SU-DHL-6 (cell line): ENCODE results near the gene CR1L.

Source experiments
- H2AFZ ChIP-seq: fragments of 200-600 bp; sonication (generic); 2 replicates; pipeline ENCODE4 v1.6.1; 2014; ENCODE audit warnings: low read depth, mild to moderate bottlenecking, moderate library complexity, mixed read lengths, antibody characterized with exemption, low read length; ENCODE audit not compliant: severe bottlenecking
- H3F3A ChIP-seq: fragments of 200-600 bp; shearing (Covaris generic); 2 replicates; pipeline ENCODE4 v1.6.0; 2016; ENCODE audit warnings: antibody characterized with exemption, mild to moderate bottlenecking; ENCODE audit not compliant: insufficient read depth
- H3K27ac ChIP-seq: fragments of 200-600 bp; sonication (generic); 2 replicates; pipeline ENCODE4 v1.5.1; 2016; ENCODE audit warnings: low read depth, mild to moderate bottlenecking, low read length, moderate library complexity, mixed read lengths
- H3K27me3 ChIP-seq: fragments of 200-600 bp; sonication (generic), shearing (Covaris generic); 2 replicates; pipeline ENCODE4 v1.6.0; 2014; ENCODE audit warnings: mild to moderate bottlenecking, low read length
- H3K36me3 ChIP-seq: fragments of 200-600 bp; sonication (generic); 2 replicates; pipeline ENCODE4 v1.6.1; 2014; ENCODE audit warnings: mild to moderate bottlenecking, low read length, mixed read lengths
- H3K4me2 ChIP-seq: fragments of 300-600, 200-600 bp; shearing (Covaris generic), sonication (generic); 2 replicates; pipeline ENCODE4 v1.6.0; 2014; ENCODE audit warnings: low read length, low read depth, mild to moderate bottlenecking; ENCODE audit not compliant: poor library complexity, severe bottlenecking
- H3K4me3 ChIP-seq: fragments of 200-600 bp; sonication (generic); 2 replicates; pipeline ENCODE4 v1.5.1; 2014; ENCODE audit warnings: antibody characterized with exemption, low read length, mild to moderate bottlenecking, mixed read lengths; ENCODE audit not compliant: insufficient read depth, poor library complexity, severe bottlenecking
- H3K79me2 ChIP-seq: fragments of 200-600 bp; sonication (generic); 2 replicates; pipeline ENCODE4 v1.6.1; 2014; ENCODE audit warnings: mild to moderate bottlenecking, low read length, moderate library complexity; ENCODE audit not compliant: insufficient read depth
- H3K9ac ChIP-seq: fragments of 200-600 bp; sonication (generic); 2 replicates; pipeline ENCODE4 v1.7.0; 2014; ENCODE audit warnings: mild to moderate bottlenecking, low read length
- H3K9me2 ChIP-seq: fragments of 200-600 bp; sonication (generic); replicated peaks from 2 replicates; pipeline ENCODE4 v1.6.1; 2014; ENCODE audit warnings: low read length; ENCODE audit not compliant: insufficient read depth
- H3K9me3 ChIP-seq: fragments of 200-600 bp; sonication (generic); 2 replicates; pipeline ENCODE4 v1.6.1; 2014; ENCODE audit warnings: low read length, mixed read lengths; ENCODE audit not compliant: insufficient read depth
- H4K20me1 ChIP-seq: fragments of 200-600 bp; sonication (generic); 2 replicates; pipeline ENCODE4 v1.6.1; 2014; ENCODE audit warnings: low read depth, mild to moderate bottlenecking, antibody characterized with exemption, low read length, moderate library complexity, mixed read lengths
- EZH2phosphoT487 ChIP-seq: fragments of 200-600 bp; sonication (generic), shearing (Covaris generic); conservative IDR thresholded peaks from 2 replicates; pipeline ENCODE4 v1.6.1; 2018; ENCODE audit warnings: mild to moderate bottlenecking, antibody characterized with exemption, low read length, moderate library complexity, mixed read lengths
- TF ChIP-seq, protein P1 (sequence below): fragments of 200-600 bp; sonication (generic); IDR thresholded peaks from one replicate; pipeline ENCODE4 v1.5.1; 2017; ENCODE audit warnings: antibody characterized with exemption, mild to moderate bottlenecking, low read length, moderate library complexity; ENCODE audit not compliant: insufficient read depth, poor library complexity, severe bottlenecking

Gene CR1L

GRCh38 chr1:207651583-207651982 lies 6.7 kb downstream of the CR1L start:
- H3K4me3 ChIP-seq, result no peak overlapping the region
- H3F3A ChIP-seq, result no peaks in the 10 kb centered on the region
- no peak overlapping the region for H2AFZ ChIP-seq
- no peaks in the 10 kb centered on the region for H3K9me2 ChIP-seq
- no peak overlapping the region for H3K4me2 ChIP-seq
- no peak overlapping the region for H3K27ac ChIP-seq
- H4K20me1 ChIP-seq, result no peaks in the 10 kb centered on the region
- no peaks in the 10 kb centered on the region for H3K9me3 ChIP-seq
- H3K36me3 ChIP-seq, result no peaks in the 10 kb centered on the region
- H3K9ac ChIP-seq, result no peak overlapping the region
- no peaks in the 10 kb centered on the region for H3K79me2 ChIP-seq
- H3K27me3 ChIP-seq, result no peaks in the 10 kb centered on the region
- TF ChIP-seq, protein P1, sequence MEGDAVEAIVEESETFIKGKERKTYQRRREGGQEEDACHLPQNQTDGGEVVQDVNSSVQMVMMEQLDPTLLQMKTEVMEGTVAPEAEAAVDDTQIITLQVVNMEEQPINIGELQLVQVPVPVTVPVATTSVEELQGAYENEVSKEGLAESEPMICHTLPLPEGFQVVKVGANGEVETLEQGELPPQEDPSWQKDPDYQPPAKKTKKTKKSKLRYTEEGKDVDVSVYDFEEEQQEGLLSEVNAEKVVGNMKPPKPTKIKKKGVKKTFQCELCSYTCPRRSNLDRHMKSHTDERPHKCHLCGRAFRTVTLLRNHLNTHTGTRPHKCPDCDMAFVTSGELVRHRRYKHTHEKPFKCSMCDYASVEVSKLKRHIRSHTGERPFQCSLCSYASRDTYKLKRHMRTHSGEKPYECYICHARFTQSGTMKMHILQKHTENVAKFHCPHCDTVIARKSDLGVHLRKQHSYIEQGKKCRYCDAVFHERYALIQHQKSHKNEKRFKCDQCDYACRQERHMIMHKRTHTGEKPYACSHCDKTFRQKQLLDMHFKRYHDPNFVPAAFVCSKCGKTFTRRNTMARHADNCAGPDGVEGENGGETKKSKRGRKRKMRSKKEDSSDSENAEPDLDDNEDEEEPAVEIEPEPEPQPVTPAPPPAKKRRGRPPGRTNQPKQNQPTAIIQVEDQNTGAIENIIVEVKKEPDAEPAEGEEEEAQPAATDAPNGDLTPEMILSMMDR, result no peak
- TF ChIP-seq EZH2phosphoT487, result no peak

- no peaks in the 10 kb centered on the region for H3K9me2 ChIP-seq
- no peak overlapping the region for H2AFZ ChIP-seq
- H3K79me2 ChIP-seq, result no peaks in the 10 kb centered on the region
- H3K27ac ChIP-seq, result no peak overlapping the region
- H3K4me3 ChIP-seq, result no peak overlapping the region
- H3K9me3 ChIP-seq, result no peaks in the 10 kb centered on the region
- H3K9ac ChIP-seq, result no peak overlapping the region
- no peak overlapping the region for H3K4me2 ChIP-seq
- no peaks in the 10 kb centered on the region for H3K27me3 ChIP-seq
- H3K36me3 ChIP-seq, result no peaks in the 10 kb centered on the region
- no peaks in the 10 kb centered on the region for H3F3A ChIP-seq
- TF ChIP-seq, protein P1, result no peak
- TF ChIP-seq EZH2phosphoT487, result no peak
- H4K20me1 ChIP-seq, result no peaks in the 10 kb centered on the region
These were observed 9.4 kb downstream of the CR1L start for GRCh38 chr1:207654320-207654719.

GRCh38 chr1:207658408-207658807 lies 13.5 kb downstream of the CR1L start:
- no peaks in the 10 kb centered on the region for H3K9me3 ChIP-seq
- H3K27me3 ChIP-seq, result no peaks in the 10 kb centered on the region
- no peak overlapping the region for H3K4me2 ChIP-seq
- H4K20me1 ChIP-seq, result no peaks in the 10 kb centered on the region
- no peaks in the 10 kb centered on the region for H3K36me3 ChIP-seq
- no peaks in the 10 kb centered on the region for H3K9me2 ChIP-seq
- no peak overlapping the region for H3K9ac ChIP-seq
- TF ChIP-seq EZH2phosphoT487, result no peak
- TF ChIP-seq, protein P1, result no peak
- H2AFZ ChIP-seq, result no peak overlapping the region
- H3K27ac ChIP-seq, result no peak overlapping the region
- no peak overlapping the region for H3K4me3 ChIP-seq
- H3K79me2 ChIP-seq, result no peaks in the 10 kb centered on the region
- H3F3A ChIP-seq, result no peaks in the 10 kb centered on the region
